Activated T-helper 17 cell treated with anti-CD3 and anti-CD28 coated beads, Interleukin-2, amount 50 U/mL, for 72 hours (primary cell): ENCODE data around the gene SPHK2. TPM values are rescaled to one million over a fixed set of nuclear protein-coding genes. Genes with fewer than 3 reads are reported as not detected.

ENCODE experiments used
- ATAC-seq: fragments of 150-1000 bp; cut with Tn5 transposase; replicated peaks from 2 replicates; pipeline ENCODE4 v1.10.0; 2021; ENCODE audit warnings: mild to moderate bottlenecking, moderate library complexity
- H3K27ac Mint-ChIP-seq: one replicate; pipeline ENCODE4 v1.8.0; 2022; ENCODE audit warnings: mixed read lengths
- H3K27me3 Mint-ChIP-seq: one replicate; pipeline ENCODE4 v1.8.0; 2022; ENCODE audit warnings: mixed read lengths
- H3K36me3 Mint-ChIP-seq: one replicate; pipeline ENCODE4 v1.8.0; 2022; ENCODE audit warnings: low read depth, mild to moderate bottlenecking, mixed read lengths
- H3K4me1 Mint-ChIP-seq: one replicate; pipeline ENCODE4 v1.8.0; 2022; ENCODE audit warnings: mixed read lengths
- H3K4me3 Mint-ChIP-seq: one replicate; pipeline ENCODE4 v1.8.0; 2022; ENCODE audit warnings: mild to moderate bottlenecking, mixed read lengths
- H3K9me3 Mint-ChIP-seq: one replicate; pipeline ENCODE4 v1.8.0; 2022; ENCODE audit warnings: mixed read lengths
- total RNA-seq, 2 donors: library from RNA; stranded (reverse); gene quantifications; one replicate each; pipeline ENCODE4 v1.2.3, GENCODE V29; 2022

Gene SPHK2
- total RNA-seq, 2 donors from 2014 or later: 31.3 to 49.3 TPM

- peaks cover 10% of the 10 kb centered on the region for H3K36me3 Mint-ChIP-seq
- H3K4me3 Mint-ChIP-seq: peak overlapping the region; percentile 96
- H3K27ac Mint-ChIP-seq: peak overlapping the region; percentile 85
- peaks cover 4% of the 10 kb centered on the region for H3K9me3 Mint-ChIP-seq
- ATAC-seq: peak; percentile 47
- H3K4me1 Mint-ChIP-seq: peaks cover 35% of the 10 kb centered on the region
- no peaks in the 10 kb centered on the region for H3K27me3 Mint-ChIP-seq
Measured at GRCh38 chr19:48635263-48635965, 16.1 kb downstream of the SPHK2 start.

- peaks cover 6% of the 10 kb centered on the region for H3K36me3 Mint-ChIP-seq
- H3K4me1 Mint-ChIP-seq: peaks cover 35% of the 10 kb centered on the region
- H3K27me3 Mint-ChIP-seq: no peaks in the 10 kb centered on the region
- peak overlapping the region; percentile 84 for H3K27ac Mint-ChIP-seq
- no peak for ATAC-seq
- H3K9me3 Mint-ChIP-seq: peaks cover 4% of the 10 kb centered on the region
- H3K4me3 Mint-ChIP-seq: peak overlapping the region; percentile 96
Measured at GRCh38 chr19:48635966-48636858, 16.9 kb downstream of the SPHK2 start.

GRCh38 chr19:48636859-48637448 lies 17.6 kb downstream of the SPHK2 start, which contains the start of gene DBP:
Gene DBP (minus strand): TSS chr19:48637379. CDS start chr19:48636994, 385 bp downstream.
- H3K27ac Mint-ChIP-seq: peak within 1 kb of the TSS; percentile 99
- peaks cover 35% of the 10 kb centered on the region for H3K4me1 Mint-ChIP-seq
- H3K36me3 Mint-ChIP-seq: peaks cover 6% of the 10 kb centered on the region
- ATAC-seq: no peak
- peak within 1 kb of the TSS; percentile 96 for H3K4me3 Mint-ChIP-seq
- H3K9me3 Mint-ChIP-seq: peaks cover 4% of the 10 kb centered on the region
- H3K27me3 Mint-ChIP-seq: no peaks in the 10 kb centered on the region

- Mint-ChIP-seq H3K27ac (peak overlapping the region; percentile 99), H3K27me3 (no peaks in the 10 kb centered on the region), H3K4me3 (peak overlapping the region; percentile 96), H3K4me1 (peaks cover 35% of the 10 kb centered on the region), H3K36me3 (peaks cover 6% of the 10 kb centered on the region), H3K9me3 (peaks cover 4% of the 10 kb centered on the region)
- peak; percentile 69 for ATAC-seq
Measured at GRCh38 chr19:48637449-48637947, 18.2 kb downstream of the SPHK2 start.

GRCh38 chr19:48637948-48638830 lies 18.9 kb downstream of the SPHK2 start:
- Mint-ChIP-seq H3K4me3 (peak overlapping the region; percentile 96), H3K36me3 (peaks cover 6% of the 10 kb centered on the region), H3K27me3 (no peaks in the 10 kb centered on the region), H3K9me3 (peaks cover 4% of the 10 kb centered on the region), H3K4me1 (peaks cover 35% of the 10 kb centered on the region), H3K27ac (peak overlapping the region; percentile 99)
- ATAC-seq: peak; percentile 32

- H3K4me1 Mint-ChIP-seq: peaks cover 35% of the 10 kb centered on the region
- no peak for ATAC-seq
- H3K4me3 Mint-ChIP-seq: peak overlapping the region; percentile 96
- H3K9me3 Mint-ChIP-seq: peaks cover 4% of the 10 kb centered on the region
- peak overlapping the region; percentile 99 for H3K27ac Mint-ChIP-seq
- no peaks in the 10 kb centered on the region for H3K27me3 Mint-ChIP-seq
- peaks cover 6% of the 10 kb centered on the region for H3K36me3 Mint-ChIP-seq
Measured at GRCh38 chr19:48638831-48639381, 19.6 kb downstream of the SPHK2 start.

GRCh38 chr19:48639483-48640375 lies 20.4 kb downstream of the SPHK2 start:
- Mint-ChIP-seq H3K9me3 (peaks cover 4% of the 10 kb centered on the region), H3K36me3 (peaks cover 6% of the 10 kb centered on the region), H3K4me1 (peaks cover 28% of the 10 kb centered on the region), H3K4me3 (peak overlapping the region; percentile 96), H3K27me3 (no peaks in the 10 kb centered on the region), H3K27ac (peak overlapping the region; percentile 99)
- no peak for ATAC-seq

- Mint-ChIP-seq H3K9me3 (peaks cover 4% of the 10 kb centered on the region), H3K4me3 (no peak overlapping the region), H3K27ac (no peak overlapping the region), H3K36me3 (peaks cover 6% of the 10 kb centered on the region), H3K4me1 (peaks cover 35% of the 10 kb centered on the region), H3K27me3 (no peaks in the 10 kb centered on the region)
- ATAC-seq: no peak
Measured at GRCh38 chr19:48641850-48642249, 22.5 kb downstream of the SPHK2 start.

GRCh38 chr19:48642862-48643261 lies 23.6 kb downstream of the SPHK2 start:
- H3K27me3 Mint-ChIP-seq: no peaks in the 10 kb centered on the region
- peaks cover 1% of the 10 kb centered on the region for H3K36me3 Mint-ChIP-seq
- no peaks in the 10 kb centered on the region for H3K9me3 Mint-ChIP-seq
- ATAC-seq: no peak
- no peak overlapping the region for H3K4me3 Mint-ChIP-seq
- H3K27ac Mint-ChIP-seq: no peak overlapping the region
- H3K4me1 Mint-ChIP-seq: peaks cover 33% of the 10 kb centered on the region

- H3K9me3 Mint-ChIP-seq: no peaks in the 10 kb centered on the region
- H3K4me3 Mint-ChIP-seq: peak overlapping the region; percentile 93
- no peaks in the 10 kb centered on the region for H3K27me3 Mint-ChIP-seq
Measured at GRCh38 chr19:48644355-48644754, 25.0 kb downstream of the SPHK2 start.

GRCh38 chr19:48644839-48645619 lies 25.7 kb downstream of the SPHK2 start:
- ATAC-seq: peak; percentile 52
- peak overlapping the region; percentile 92 for H3K27ac Mint-ChIP-seq
- peaks cover 25% of the 10 kb centered on the region for H3K4me1 Mint-ChIP-seq
- H3K4me3 Mint-ChIP-seq: peak overlapping the region; percentile 93
- H3K9me3 Mint-ChIP-seq: no peaks in the 10 kb centered on the region
- H3K36me3 Mint-ChIP-seq: no peaks in the 10 kb centered on the region
- H3K27me3 Mint-ChIP-seq: no peaks in the 10 kb centered on the region

More at GRCh38 chr19:48644355-48644754, 25.0 kb downstream of the SPHK2 start:
- H3K36me3 Mint-ChIP-seq: no peaks in the 10 kb centered on the region
- H3K27ac Mint-ChIP-seq: no peak overlapping the region
- peaks cover 29% of the 10 kb centered on the region for H3K4me1 Mint-ChIP-seq
- ATAC-seq: no peak

GRCh38 chr19:48645620-48646000 lies 26.3 kb downstream of the SPHK2 start:
- H3K27me3 Mint-ChIP-seq: no peaks in the 10 kb centered on the region
- H3K27ac Mint-ChIP-seq: peak overlapping the region; percentile 92
- no peaks in the 10 kb centered on the region for H3K9me3 Mint-ChIP-seq
- H3K36me3 Mint-ChIP-seq: no peaks in the 10 kb centered on the region
- ATAC-seq: no peak
- H3K4me1 Mint-ChIP-seq: peaks cover 25% of the 10 kb centered on the region
- H3K4me3 Mint-ChIP-seq: peak overlapping the region; percentile 93
